SK-N-SH (cell line): ENCODE measurements around the gene STRN3. TPM values are rescaled to one million over a fixed set of nuclear protein-coding genes. Genes with fewer than 3 reads are reported as not detected.

ENCODE experiments used
- CTCF ChIA-PET: fragments of 300-600, 350-600 bp; formaldehyde crosslinking; extraction: SDS; loops from one replicate; lab custom pipeline; 2021; lab: Yijun Ruan, JAX
- POLR2A ChIA-PET: fragments of 350-600 bp; sonication (Branson Sonifier 250); formaldehyde crosslinking; extraction: SDS; loops from one replicate; lab custom pipeline; 2020; ENCODE audit warnings: antibody characterized with exemption, inconsistent platforms; lab: Yijun Ruan, JAX
- DNase-seq: peaks from one replicate; pipeline ENCODE4 v3.0.0; 2012
- H2AFZ ChIP-seq: fragments of 200-600 bp; sonication (generic); 2 replicates; pipeline ENCODE4 v1.8.1; 2016; ENCODE audit warnings: antibody characterized with exemption, mild to moderate bottlenecking, low read depth
- H3F3A ChIP-seq: fragments of 200-600 bp; sonication (generic); replicated peaks from 2 replicates; pipeline ENCODE3; 2016; ENCODE audit warnings: antibody characterized with exemption, mild to moderate bottlenecking; ENCODE audit not compliant: insufficient read depth
- H3K27ac ChIP-seq, 2 experiments: fragments of 200-500 bp in 1 of 2; fragments of 200-600 bp in 1 of 2; sonication (Bioruptor generic) in 1 of 2; sonication (generic), shearing (Covaris generic) in 1 of 2; 2 replicates each; pipeline versions ENCODE4 v1.5.1 to v1.6.1; 2014 to 2016; ENCODE audit warnings: low read depth in 2 of 2, inconsistent platforms in 1 of 2, low read length in 1 of 2, mild to moderate bottlenecking in 1 of 2, mixed read lengths in 1 of 2
- H3K27me3 ChIP-seq: fragments of 200-600 bp; sonication (generic), shearing (Covaris generic); 2 replicates; pipeline ENCODE4 v1.6.1; 2016; ENCODE audit warnings: mixed run types; ENCODE audit not compliant: insufficient read depth
- H3K36me3 ChIP-seq, 2 experiments: fragments of 200-500 bp in 1 of 2; fragments of 200-600 bp in 1 of 2; sonication (Bioruptor generic) in 1 of 2; sonication (generic) in 1 of 2; replicated peaks in 1 of 2; 2 replicates each; pipeline versions ENCODE3 to v1.5.1; 2014 to 2016; ENCODE audit warnings: low read length in 1 of 2, mild to moderate bottlenecking in 1 of 2; ENCODE audit not compliant: insufficient read depth in 2 of 2, control insufficient read depth in 1 of 2
- H3K4me1 ChIP-seq, 2 experiments: fragments of 200-500 bp in 1 of 2; fragments of 200-600 bp in 1 of 2; sonication (Bioruptor generic) in 1 of 2; sonication (generic), shearing (Covaris generic) in 1 of 2; 2 replicates each; pipeline versions ENCODE4 v1.5.1 to v1.6.1; 2014 to 2016; ENCODE audit warnings: low read depth in 1 of 2, low read length in 1 of 2, mixed run types in 1 of 2; ENCODE audit not compliant: insufficient read depth in 2 of 2, control insufficient read depth in 1 of 2
- H3K4me2 ChIP-seq: fragments of 200-600 bp; sonication (generic), shearing (Covaris generic); 2 replicates; pipeline ENCODE4 v1.6.1; 2017; ENCODE audit warnings: mixed run types
- H3K4me3 ChIP-seq, 2 experiments: fragments of 200-500 bp in 1 of 2; fragments of 200-600 bp in 1 of 2; sonication (Bioruptor generic) in 1 of 2; sonication (generic), shearing (Covaris generic) in 1 of 2; 2 replicates each; pipeline versions ENCODE4 v1.5.1 to v1.8.1; 2014 to 2016; ENCODE audit warnings: low read depth in 2 of 2, inconsistent platforms in 1 of 2, low read length in 1 of 2, mild to moderate bottlenecking in 1 of 2, mixed read lengths in 1 of 2, moderate library complexity in 1 of 2
- H3K79me2 ChIP-seq: fragments of 200-600 bp; sonication (generic); 2 replicates; pipeline ENCODE4 v1.8.1; 2017; ENCODE audit warnings: mild to moderate bottlenecking; ENCODE audit not compliant: insufficient read depth
- H3K9ac ChIP-seq: fragments of 200-600 bp; sonication (generic); 2 replicates; pipeline ENCODE4 v1.6.1; 2017; ENCODE audit warnings: mixed run types
- H3K9me2 ChIP-seq: fragments of 200-600 bp; sonication (generic); 2 replicates; pipeline ENCODE4 v1.6.1; 2017; ENCODE audit warnings: mixed run types
- H3K9me3 ChIP-seq: fragments of 200-600 bp; sonication (generic); 2 replicates; pipeline ENCODE4 v1.6.1; 2017; ENCODE audit warnings: mixed run types, mild to moderate bottlenecking, moderate library complexity
- H4K20me1 ChIP-seq: fragments of 200-600 bp; sonication (generic); 2 replicates; pipeline ENCODE4 v1.6.1; 2017; ENCODE audit warnings: mild to moderate bottlenecking, mixed run types; ENCODE audit not compliant: insufficient read depth
- ELF1 ChIP-seq: IDR thresholded peaks from 2 replicates; pipeline ENCODE4 v1.4.0; 2012
- EP300 ChIP-seq, 2 experiments: IDR thresholded peaks; 2 replicates each; pipeline versions ENCODE4 v1.4.0 to v1.6.1; 2012; ENCODE audit warnings: borderline replicate concordance in 1 of 2, low read depth in 1 of 2, low read length in 1 of 2
- FOSL2 ChIP-seq: IDR thresholded peaks from 2 replicates; pipeline ENCODE4 v1.4.0; 2012; ENCODE audit warnings: low read depth, mild to moderate bottlenecking, moderate library complexity, borderline replicate concordance
- GABPA ChIP-seq: IDR thresholded peaks from 2 replicates; pipeline ENCODE4 v1.4.0; 2012; ENCODE audit warnings: low read depth, mild to moderate bottlenecking
- GATA2 ChIP-seq: sonication (generic); formaldehyde crosslinking; IDR thresholded peaks from 2 replicates; pipeline ENCODE4 v1.5.0; 2020; ENCODE audit warnings: mild to moderate bottlenecking, missing genetic modification reagents
- MXI1 ChIP-seq: IDR thresholded peaks from 2 replicates; pipeline ENCODE4 v1.6.1; 2012; ENCODE audit warnings: mild to moderate bottlenecking, low read depth, low read length, improper control_type of control experiment
- POLR2AphosphoS5 ChIP-seq: IDR thresholded peaks from 2 replicates; pipeline ENCODE4 v1.6.1; 2012; ENCODE audit warnings: low read depth, low read length
- RAD21 ChIP-seq: IDR thresholded peaks from 2 replicates; pipeline ENCODE4 v1.6.1; 2012; ENCODE audit warnings: mild to moderate bottlenecking, low read length
- RCOR1 ChIP-seq: fragments of 150-350 bp; IDR thresholded peaks from 2 replicates; pipeline ENCODE4 v1.6.1; 2017; ENCODE audit warnings: antibody characterized with exemption, low read length
- RXRA ChIP-seq: IDR thresholded peaks from 2 replicates; pipeline ENCODE4 v1.4.0; 2012; ENCODE audit warnings: low read depth, mild to moderate bottlenecking, borderline replicate concordance
- SIN3A ChIP-seq: IDR thresholded peaks from 2 replicates; pipeline ENCODE4 v1.6.1; 2012; ENCODE audit warnings: low read depth, mild to moderate bottlenecking, low read length, moderate library complexity, borderline replicate concordance
- WGBS: methylation state at CpG from one replicate; pipeline ENCODE4 v1.1.6; 2017; ENCODE audit warnings: low lambda C conversion rate; 5-methylcytosine and 5-hydroxymethylcytosine counted together
- polyA plus RNA-seq, 3 experiments: library from polyadenylated mRNA; depleted of rRNA; stranded (reverse); fragments of >200 nt; gene quantifications; 2 replicates each; pipeline ENCODE4 v1.2.3, GENCODE V29; 2012
- TF ChIP-seq, protein P1 (sequence below): fragments of 150-350 bp; IDR thresholded peaks from 2 replicates; pipeline ENCODE4 v1.6.1; 2016; ENCODE audit warnings: mild to moderate bottlenecking, low read depth, low read length
- TF ChIP-seq, protein P2 (sequence below): IDR thresholded peaks from 2 replicates; pipeline ENCODE4 v1.6.1; 2012; ENCODE audit warnings: mild to moderate bottlenecking, low read depth, low read length, moderate library complexity

STRN3 gene
- polyA plus RNA-seq, 1 of the 3 experiments (the other 2 are of a cell fraction), result 7.2 TPM

DNA sequence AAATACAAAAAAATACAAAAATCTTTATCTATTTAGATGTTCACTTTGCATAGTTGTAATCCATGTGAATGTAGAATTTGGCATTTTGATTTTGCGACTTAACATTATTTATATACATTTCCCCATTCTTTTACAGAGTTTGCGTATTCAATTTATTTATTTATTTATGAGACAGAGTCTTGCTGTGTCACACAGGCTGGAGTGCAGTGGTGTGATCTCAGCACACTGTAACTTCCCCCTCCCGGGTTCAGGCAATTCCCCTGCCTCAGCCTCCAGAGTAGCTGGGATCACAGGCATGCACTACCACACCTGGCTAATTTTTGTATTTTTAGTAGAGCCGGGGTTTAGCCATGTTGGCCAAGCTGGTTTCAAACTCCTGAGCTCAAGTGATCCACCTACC is 25.3 kb upstream of the STRN3 start:
- TF ChIP-seq MXI1, result no peak
- TF ChIP-seq, protein P1, sequence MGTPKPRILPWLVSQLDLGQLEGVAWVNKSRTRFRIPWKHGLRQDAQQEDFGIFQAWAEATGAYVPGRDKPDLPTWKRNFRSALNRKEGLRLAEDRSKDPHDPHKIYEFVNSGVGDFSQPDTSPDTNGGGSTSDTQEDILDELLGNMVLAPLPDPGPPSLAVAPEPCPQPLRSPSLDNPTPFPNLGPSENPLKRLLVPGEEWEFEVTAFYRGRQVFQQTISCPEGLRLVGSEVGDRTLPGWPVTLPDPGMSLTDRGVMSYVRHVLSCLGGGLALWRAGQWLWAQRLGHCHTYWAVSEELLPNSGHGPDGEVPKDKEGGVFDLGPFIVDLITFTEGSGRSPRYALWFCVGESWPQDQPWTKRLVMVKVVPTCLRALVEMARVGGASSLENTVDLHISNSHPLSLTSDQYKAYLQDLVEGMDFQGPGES, result no peak
- no peak for TF ChIP-seq POLR2AphosphoS5
- TF ChIP-seq GABPA, result no peak
- TF ChIP-seq RAD21, result no peak
- TF ChIP-seq FOSL2, result no peak
- TF ChIP-seq, protein P2, sequence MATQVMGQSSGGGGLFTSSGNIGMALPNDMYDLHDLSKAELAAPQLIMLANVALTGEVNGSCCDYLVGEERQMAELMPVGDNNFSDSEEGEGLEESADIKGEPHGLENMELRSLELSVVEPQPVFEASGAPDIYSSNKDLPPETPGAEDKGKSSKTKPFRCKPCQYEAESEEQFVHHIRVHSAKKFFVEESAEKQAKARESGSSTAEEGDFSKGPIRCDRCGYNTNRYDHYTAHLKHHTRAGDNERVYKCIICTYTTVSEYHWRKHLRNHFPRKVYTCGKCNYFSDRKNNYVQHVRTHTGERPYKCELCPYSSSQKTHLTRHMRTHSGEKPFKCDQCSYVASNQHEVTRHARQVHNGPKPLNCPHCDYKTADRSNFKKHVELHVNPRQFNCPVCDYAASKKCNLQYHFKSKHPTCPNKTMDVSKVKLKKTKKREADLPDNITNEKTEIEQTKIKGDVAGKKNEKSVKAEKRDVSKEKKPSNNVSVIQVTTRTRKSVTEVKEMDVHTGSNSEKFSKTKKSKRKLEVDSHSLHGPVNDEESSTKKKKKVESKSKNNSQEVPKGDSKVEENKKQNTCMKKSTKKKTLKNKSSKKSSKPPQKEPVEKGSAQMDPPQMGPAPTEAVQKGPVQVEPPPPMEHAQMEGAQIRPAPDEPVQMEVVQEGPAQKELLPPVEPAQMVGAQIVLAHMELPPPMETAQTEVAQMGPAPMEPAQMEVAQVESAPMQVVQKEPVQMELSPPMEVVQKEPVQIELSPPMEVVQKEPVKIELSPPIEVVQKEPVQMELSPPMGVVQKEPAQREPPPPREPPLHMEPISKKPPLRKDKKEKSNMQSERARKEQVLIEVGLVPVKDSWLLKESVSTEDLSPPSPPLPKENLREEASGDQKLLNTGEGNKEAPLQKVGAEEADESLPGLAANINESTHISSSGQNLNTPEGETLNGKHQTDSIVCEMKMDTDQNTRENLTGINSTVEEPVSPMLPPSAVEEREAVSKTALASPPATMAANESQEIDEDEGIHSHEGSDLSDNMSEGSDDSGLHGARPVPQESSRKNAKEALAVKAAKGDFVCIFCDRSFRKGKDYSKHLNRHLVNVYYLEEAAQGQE, result no peak
- CTCF ChIA-PET, result interaction anchor here (1.0 kb wide), 1 partner anchor 327 kb away, joined by 3 read pairs; no protein-coding TSS in a partner anchor
- no peak for DNase-seq

DNA sequence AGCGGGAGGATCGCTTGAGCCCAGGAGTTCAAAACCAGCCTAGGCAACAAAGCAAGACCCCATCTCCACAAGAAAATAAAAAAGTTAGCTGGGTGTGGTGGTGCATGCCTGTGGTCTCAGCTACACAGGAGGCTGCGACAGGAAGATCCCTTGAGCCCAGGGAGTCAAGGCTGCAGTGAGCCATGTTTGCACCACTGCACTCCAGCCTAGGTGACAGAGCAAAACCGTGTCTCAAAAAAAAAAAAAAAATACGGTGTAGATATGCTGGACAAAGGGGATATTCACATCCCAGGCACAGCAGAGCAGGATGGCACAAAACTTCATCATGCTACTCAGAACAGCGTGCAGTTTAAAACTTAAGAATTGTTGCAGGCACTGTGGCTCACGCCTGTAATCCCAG is 24.8 kb upstream of the STRN3 start:
- CTCF ChIA-PET, result no interaction called here
- Histone ChIP-seq H3K9ac (no peak overlapping the region), H3K79me2 (no peaks in the 10 kb centered on the region)

More for the DNA sequence above, 25.3 kb upstream of the STRN3 start:
- POLR2A ChIA-PET, result no interaction called here
- no peak overlapping the region for H3K4me2 ChIP-seq
- peaks cover 17% of the 10 kb centered on the region for H3F3A ChIP-seq
- H3K27me3 ChIP-seq, result no peaks in the 10 kb centered on the region
- no peak overlapping the region for H3K9ac ChIP-seq
- H4K20me1 ChIP-seq, result no peaks in the 10 kb centered on the region
- no peaks in the 10 kb centered on the region for H3K4me1 ChIP-seq
- H3K36me3 ChIP-seq, result no peaks in the 10 kb centered on the region
- no peak overlapping the region for H3K27ac ChIP-seq
- no peaks in the 10 kb centered on the region for H3K9me3 ChIP-seq
- no peak overlapping the region for H3K4me3 ChIP-seq
- H3K79me2 ChIP-seq, result no peaks in the 10 kb centered on the region
- H2AFZ ChIP-seq, result no peak overlapping the region
- WGBS, result 68% methylated on average over 4 of the region's 4 CpGs
- no peaks in the 10 kb centered on the region for H3K9me2 ChIP-seq

More for the DNA sequence above, 24.8 kb upstream of the STRN3 start:
- POLR2A ChIA-PET, result no interaction called here
- no peak for TF ChIP-seq GATA2
- TF ChIP-seq RXRA, result no peak
- TF ChIP-seq EP300 (IDR thresholded peaks at IDR 0.05; ENCODE audit: borderline replicate concordance in 1 of 2, low read depth in 1 of 2, low read length in 1 of 2), result no peak
- TF ChIP-seq SIN3A, result no peak
- no peak for TF ChIP-seq ELF1
- TF ChIP-seq RCOR1, result no peak
- Histone ChIP-seq H4K20me1 (no peaks in the 10 kb centered on the region), H3F3A (peaks cover 17% of the 10 kb centered on the region), H3K27me3 (no peaks in the 10 kb centered on the region), H3K4me3 (no peak overlapping the region), H3K27ac (no peak overlapping the region), H3K4me2 (no peak overlapping the region), H2AFZ (no peak overlapping the region), H3K36me3 (no peaks in the 10 kb centered on the region), H3K4me1 (no peaks in the 10 kb centered on the region), H3K9me2 (no peaks in the 10 kb centered on the region), H3K9me3 (no peaks in the 10 kb centered on the region)
- DNase-seq, result no peak
- WGBS, result 93% methylated on average over 7 of the region's 7 CpGs
